ENCODE data around the gene WWOX.

The WWOX gene

DNA sequence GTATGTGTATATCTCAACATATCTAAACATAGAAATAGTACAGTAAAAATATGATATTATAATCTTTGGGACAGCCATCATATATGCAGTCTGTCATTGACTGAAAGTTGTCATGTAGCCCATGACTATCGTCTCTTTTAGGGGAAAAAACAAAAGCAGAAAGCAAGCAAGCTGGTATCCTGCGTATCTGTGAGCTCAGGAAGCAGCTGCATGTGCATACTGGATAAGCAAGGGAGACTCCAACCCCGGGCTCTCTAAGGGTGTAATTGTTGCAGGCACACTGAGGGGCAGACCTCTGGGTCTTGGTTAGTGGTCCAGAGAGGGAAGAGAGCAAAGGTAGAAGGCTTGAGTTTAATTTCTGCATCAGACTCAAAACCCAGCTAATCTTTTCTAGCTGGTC, 920.0 kb downstream of the WWOX start:
- TF ChIP-seq, protein P1, sequence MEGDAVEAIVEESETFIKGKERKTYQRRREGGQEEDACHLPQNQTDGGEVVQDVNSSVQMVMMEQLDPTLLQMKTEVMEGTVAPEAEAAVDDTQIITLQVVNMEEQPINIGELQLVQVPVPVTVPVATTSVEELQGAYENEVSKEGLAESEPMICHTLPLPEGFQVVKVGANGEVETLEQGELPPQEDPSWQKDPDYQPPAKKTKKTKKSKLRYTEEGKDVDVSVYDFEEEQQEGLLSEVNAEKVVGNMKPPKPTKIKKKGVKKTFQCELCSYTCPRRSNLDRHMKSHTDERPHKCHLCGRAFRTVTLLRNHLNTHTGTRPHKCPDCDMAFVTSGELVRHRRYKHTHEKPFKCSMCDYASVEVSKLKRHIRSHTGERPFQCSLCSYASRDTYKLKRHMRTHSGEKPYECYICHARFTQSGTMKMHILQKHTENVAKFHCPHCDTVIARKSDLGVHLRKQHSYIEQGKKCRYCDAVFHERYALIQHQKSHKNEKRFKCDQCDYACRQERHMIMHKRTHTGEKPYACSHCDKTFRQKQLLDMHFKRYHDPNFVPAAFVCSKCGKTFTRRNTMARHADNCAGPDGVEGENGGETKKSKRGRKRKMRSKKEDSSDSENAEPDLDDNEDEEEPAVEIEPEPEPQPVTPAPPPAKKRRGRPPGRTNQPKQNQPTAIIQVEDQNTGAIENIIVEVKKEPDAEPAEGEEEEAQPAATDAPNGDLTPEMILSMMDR (IDR thresholded peaks at IDR 0.05; ENCODE audit: insufficient read depth, missing control alignments), result no peak
- DNase-seq (ENCODE audit: insufficient read length, low spot score) (no peak), FAIRE-seq (no peak)

DNA sequence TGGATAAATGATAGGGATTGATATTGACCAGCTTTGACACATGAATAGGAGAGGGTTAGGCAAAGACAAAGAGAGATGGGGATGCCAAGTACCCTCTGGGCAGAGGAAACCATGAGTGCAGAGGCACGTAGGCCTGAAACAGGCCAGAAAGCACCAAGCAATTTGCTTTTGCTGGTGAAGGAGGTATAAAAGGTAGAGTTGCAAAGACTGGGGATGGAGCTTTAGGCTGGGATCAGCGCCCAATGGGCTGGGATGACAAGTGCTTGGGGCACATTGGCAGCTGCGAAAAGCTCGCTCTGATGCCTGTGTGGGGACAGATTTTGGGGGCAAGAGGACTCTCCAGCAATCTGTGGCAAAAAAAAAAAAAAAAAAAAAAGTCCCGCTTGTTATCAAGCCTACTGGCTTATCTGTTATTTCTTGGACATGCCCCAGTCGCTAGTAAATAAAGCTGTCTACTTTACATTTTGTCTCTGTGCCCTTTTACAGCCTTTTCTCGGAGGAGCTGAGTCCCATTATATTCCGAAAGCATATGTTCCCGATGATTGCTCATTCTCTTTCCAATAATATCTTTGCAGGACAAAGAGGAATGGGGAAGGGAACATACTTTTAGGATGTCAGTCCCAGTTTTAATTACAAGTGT, 922.7 kb downstream of the WWOX start:
- FAIRE-seq, result no peak
- TF ChIP-seq, protein P1 (IDR thresholded peaks at IDR 0.05; ENCODE audit: insufficient read depth, missing control alignments), result no peak
- no peak for DNase-seq (ENCODE audit: insufficient read length, low spot score)

DNA sequence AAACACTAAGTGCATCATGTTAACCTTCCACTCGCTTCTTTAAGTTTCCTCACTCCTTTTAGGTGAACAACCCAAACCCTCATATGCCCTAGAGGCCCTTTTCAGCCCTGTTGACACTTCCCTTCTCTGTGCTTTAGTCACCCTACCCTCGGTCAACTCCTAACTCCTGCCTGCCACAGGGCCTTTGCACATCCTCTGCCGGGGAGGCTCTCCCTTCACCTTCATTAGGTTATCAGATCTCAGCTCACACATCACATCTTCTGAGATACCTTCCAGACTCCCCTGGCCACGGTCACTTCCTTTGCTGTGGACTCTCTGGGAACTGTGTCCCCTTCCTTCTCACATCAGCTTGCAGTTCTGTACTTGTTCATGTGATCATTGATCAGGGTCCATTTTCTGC, 926.7 kb downstream of the WWOX start:
- FAIRE-seq (no peak), DNase-seq (ENCODE audit: insufficient read length, low spot score) (no peak)
- TF ChIP-seq, protein P1 (IDR thresholded peaks at IDR 0.05; ENCODE audit: insufficient read depth, missing control alignments), result no peak

DNA sequence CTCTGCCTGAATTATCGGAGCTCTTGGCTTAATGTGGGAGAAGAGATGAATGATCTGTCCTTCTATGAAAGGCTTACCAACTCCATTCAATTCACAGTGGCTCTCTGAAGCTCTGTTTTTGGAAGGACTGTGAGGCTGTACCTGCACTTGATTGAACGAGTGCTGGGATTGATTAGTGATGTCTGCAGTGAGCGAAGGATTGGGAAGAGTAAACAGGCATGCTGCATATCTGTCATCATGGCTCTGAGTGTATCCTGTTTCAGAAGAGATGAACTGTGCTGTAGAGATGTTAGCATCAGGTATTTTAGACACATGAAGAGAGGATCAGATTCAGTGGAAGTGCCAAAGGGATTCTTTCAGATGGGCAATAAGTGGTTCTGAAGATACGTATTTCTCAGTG, 937.1 kb downstream of the WWOX start:
- no peak for DNase-seq (ENCODE audit: insufficient read length, low spot score)
- FAIRE-seq, result no peak
- TF ChIP-seq, protein P1 (IDR thresholded peaks at IDR 0.05; ENCODE audit: insufficient read depth, missing control alignments), result no peak

DNA sequence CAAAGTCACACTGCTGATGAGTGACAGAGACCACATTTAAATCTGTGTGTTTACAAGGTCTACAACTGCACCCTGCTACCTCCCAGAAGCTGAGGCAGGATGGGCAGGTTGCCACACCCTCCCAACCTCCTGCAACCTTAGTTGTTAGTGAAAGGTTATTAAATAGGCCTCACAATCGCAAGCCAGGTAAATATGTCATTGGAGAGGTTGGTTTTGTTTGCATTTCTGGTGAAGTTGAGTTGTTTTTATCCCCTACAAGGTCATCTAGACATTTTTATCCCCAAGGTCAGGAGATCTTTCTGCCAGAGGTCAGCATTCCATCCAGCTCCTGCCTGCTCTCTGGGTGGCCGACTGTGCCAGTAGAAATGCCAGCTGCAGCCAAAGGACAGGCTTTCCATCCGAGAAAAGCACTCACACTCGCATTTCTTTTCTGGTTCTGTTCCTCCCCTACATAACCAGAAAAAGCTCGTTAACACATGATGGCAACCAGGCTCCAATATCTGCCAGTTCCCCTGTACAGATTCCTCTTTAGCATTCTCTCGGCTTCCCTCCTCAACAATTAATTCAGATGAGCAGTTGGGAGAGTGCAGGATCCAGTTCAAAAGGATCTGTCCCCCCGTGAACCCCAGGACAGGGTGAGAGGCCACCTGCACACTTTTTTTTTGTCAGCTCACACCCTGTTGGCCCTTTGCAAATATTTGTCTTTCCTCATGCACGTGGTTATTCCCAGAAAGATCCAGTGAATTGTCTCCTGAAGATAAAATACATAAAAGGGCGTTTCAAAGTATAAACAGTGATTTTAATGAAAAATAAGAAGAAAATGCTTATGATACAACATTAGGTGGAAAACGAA, 938.3 kb downstream of the WWOX start:
- DNase-seq (ENCODE audit: insufficient read length, low spot score) (no peak), FAIRE-seq (no peak)
- TF ChIP-seq, protein P1 (IDR thresholded peaks at IDR 0.05; ENCODE audit: insufficient read depth, missing control alignments), result no peak

DNA sequence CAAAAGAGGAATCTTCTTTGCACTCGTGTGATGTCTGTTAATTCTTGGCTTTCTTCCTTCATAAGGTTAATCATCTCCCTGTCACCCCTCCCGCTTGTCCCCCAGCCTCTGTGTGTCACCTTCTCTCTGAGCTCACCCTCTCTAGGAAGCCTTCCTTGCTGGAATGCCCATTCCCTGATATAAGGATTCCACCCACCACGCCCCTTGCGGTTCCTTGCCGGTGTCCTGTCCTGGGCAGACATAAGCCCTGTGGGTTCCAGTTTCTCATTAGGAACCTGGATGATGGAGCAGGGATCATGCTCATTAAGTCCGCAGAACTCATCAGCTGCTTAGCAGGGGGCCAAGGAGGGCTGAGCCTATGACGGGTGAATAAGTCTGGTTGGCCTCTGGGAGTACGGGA, 941.8 kb downstream of the WWOX start:
- no peak for DNase-seq (ENCODE audit: insufficient read length, low spot score)
- no peak for FAIRE-seq
- TF ChIP-seq, protein P1 (IDR thresholded peaks at IDR 0.05; ENCODE audit: insufficient read depth, missing control alignments), result no peak

DNA sequence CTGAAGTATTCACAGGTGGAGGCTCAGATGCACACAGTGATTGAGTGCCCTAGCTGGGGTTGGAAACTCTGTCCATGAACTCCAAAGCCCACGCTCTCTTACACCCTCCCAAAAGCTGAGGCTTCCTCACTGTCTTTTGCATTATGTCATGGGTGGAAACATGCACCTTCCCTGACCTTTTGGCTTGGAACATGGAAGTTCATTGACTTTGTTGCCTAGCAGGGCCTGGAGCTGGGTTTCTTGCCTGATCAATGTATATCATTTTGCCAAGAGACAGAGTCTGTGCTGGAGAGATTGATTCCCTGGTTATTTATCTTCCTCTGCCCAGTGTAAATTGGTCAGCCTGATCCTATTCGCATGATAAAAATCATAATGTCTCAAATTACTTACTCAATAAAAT, 942.7 kb downstream of the WWOX start:
- TF ChIP-seq, protein P1 (IDR thresholded peaks at IDR 0.05; ENCODE audit: insufficient read depth, missing control alignments), result no peak
- DNase-seq (ENCODE audit: insufficient read length, low spot score), result no peak
- FAIRE-seq, result no peak
